Neutrophil (primary cell): Measurements from ENCODE around the gene ARHGDIA.
A peak's percentile ranks its signal among the peaks of the same experiment; 100 is the strongest.

Experiments used
- H3K27ac ChIP-seq: fragments of 200-600 bp; sonication (generic); 2 replicates; pipeline ENCODE4 v1.5.1; 2016; ENCODE audit warnings: mild to moderate bottlenecking, moderate library complexity
- H3K27me3 ChIP-seq: fragments of 200-600 bp; sonication (generic); 2 replicates; pipeline ENCODE4 v1.6.0; 2016; ENCODE audit warnings: mild to moderate bottlenecking
- H3K36me3 ChIP-seq: fragments of 200-600 bp; sonication (generic); 2 replicates; pipeline ENCODE4 v1.5.1; 2017
- H3K4me1 ChIP-seq, 2 experiments: fragments of 200-600 bp in 1 of 2; sonication (generic) in 1 of 2; 1 replicate in 1 of 2; 2 replicates in 1 of 2; pipeline versions ENCODE4 v1.5.1 to v1.6.1; 2013 to 2016; ENCODE audit warnings: low read depth in 1 of 2, low read length in 1 of 2, mild to moderate bottlenecking in 1 of 2, moderate library complexity in 1 of 2; ENCODE audit not compliant: control insufficient read depth in 1 of 2, insufficient read depth in 1 of 2
- H3K4me3 ChIP-seq, 2 experiments: fragments of 200-600 bp in 1 of 2; sonication (generic) in 1 of 2; 1 replicate in 1 of 2; 2 replicates in 1 of 2; pipeline ENCODE4 v1.5.1; 2013 to 2016; ENCODE audit warnings: low read depth in 1 of 2, low read length in 1 of 2, mild to moderate bottlenecking in 1 of 2, moderate library complexity in 1 of 2
- H3K9me3 ChIP-seq: fragments of 200-600 bp; sonication (generic); 2 replicates; pipeline ENCODE4 v1.5.1; 2016
- TF ChIP-seq, protein P1 (sequence below): fragments of 200-600 bp; sonication (generic); IDR thresholded peaks from 2 replicates; pipeline ENCODE4 v1.5.1; 2016; ENCODE audit warnings: antibody characterized with exemption

The ARHGDIA gene

DNA sequence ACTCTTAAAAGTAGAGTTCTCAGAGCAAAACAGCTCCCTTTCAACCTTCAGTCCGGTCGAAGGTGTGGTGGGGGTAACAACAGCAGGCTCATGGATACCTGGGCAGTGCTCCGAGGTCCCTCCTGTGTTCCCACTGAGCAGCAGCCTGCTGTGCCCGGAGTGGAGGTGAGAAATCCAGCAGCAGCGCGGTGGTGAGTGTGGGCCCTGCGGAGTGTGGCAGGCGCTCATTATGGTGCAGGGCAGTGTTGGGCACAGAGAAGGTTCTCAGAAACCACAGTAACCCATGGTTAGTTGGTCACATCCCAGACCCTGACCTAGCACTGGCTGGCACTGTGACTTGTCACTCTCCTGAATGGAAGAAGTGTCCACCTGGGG is 5.8 kb downstream of the ARHGDIA start:
- Histone ChIP-seq H3K9me3 (no peaks in the 10 kb centered on the region), H3K27me3 (no peaks in the 10 kb centered on the region), H3K36me3 (peaks cover 31% of the 10 kb centered on the region), H3K27ac (no peak overlapping the region), H3K4me3 (no peak overlapping the region), H3K4me1 (peaks cover 57 to 79% of the 10 kb centered on the region in 2 experiments)
- TF ChIP-seq, protein P1, sequence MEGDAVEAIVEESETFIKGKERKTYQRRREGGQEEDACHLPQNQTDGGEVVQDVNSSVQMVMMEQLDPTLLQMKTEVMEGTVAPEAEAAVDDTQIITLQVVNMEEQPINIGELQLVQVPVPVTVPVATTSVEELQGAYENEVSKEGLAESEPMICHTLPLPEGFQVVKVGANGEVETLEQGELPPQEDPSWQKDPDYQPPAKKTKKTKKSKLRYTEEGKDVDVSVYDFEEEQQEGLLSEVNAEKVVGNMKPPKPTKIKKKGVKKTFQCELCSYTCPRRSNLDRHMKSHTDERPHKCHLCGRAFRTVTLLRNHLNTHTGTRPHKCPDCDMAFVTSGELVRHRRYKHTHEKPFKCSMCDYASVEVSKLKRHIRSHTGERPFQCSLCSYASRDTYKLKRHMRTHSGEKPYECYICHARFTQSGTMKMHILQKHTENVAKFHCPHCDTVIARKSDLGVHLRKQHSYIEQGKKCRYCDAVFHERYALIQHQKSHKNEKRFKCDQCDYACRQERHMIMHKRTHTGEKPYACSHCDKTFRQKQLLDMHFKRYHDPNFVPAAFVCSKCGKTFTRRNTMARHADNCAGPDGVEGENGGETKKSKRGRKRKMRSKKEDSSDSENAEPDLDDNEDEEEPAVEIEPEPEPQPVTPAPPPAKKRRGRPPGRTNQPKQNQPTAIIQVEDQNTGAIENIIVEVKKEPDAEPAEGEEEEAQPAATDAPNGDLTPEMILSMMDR: no peak

DNA sequence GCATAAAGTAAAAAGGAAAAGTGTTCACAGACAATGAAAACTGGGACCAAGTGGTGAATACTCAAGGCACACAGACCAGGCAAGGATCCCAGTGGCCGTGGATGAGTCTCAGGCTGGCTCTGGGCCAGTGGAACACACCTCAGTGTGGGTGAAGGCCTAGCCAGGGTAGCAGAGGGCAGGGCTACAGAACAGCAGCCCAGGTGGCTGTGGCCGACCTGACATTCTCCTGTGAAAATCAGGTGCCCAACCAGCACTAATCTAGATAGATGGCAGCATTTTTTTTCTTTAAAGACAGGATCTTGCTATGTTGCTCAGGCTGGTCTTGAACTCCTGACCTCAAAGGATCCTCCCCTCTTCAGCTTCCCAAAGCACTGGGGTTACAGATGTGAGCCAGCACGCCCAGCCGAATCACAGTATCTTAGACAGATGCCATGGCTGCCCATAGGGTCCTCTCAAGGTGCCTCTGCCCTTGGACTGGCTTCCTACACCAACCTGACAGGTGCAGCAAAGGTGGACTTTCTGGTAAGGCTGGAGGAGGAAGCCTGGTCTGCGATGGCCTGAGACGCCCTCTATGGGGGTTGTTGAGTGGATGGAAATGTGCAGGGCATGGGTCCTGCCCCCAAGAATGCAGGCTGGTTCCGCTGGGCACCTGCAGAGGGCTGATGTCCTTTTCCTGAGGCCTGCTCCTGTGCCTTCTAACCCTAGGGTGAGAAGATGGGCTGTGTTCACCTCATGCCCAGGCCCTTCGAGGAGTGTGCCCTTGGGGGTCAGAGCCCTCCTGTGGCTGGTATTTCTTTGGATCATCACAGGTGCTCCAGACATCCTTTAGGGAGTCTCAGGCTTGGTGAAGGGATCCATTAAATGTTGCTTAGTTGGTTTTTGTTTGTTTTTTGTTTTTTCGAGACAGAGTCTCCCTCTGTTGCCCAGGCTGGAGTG is 7.0 kb downstream of the ARHGDIA start:
- Histone ChIP-seq H3K4me1 (peaks cover 53 to 78% of the 10 kb centered on the region in 2 experiments), H3K36me3 (peaks cover 19% of the 10 kb centered on the region), H3K27me3 (no peaks in the 10 kb centered on the region), H3K9me3 (no peaks in the 10 kb centered on the region), H3K27ac (peak overlapping the region; percentile 96), H3K4me3 (no peak overlapping the region)
- TF ChIP-seq, protein P1: no peak

- H3K4me1 ChIP-seq: peaks cover 61 to 78% of the 10 kb centered on the region in 2 experiments
- no peak overlapping the region for H3K4me3 ChIP-seq
- peak overlapping the region; percentile 96 for H3K27ac ChIP-seq
- TF ChIP-seq, protein P1: no peak
- no peaks in the 10 kb centered on the region for H3K9me3 ChIP-seq
- H3K27me3 ChIP-seq: no peaks in the 10 kb centered on the region
- H3K36me3 ChIP-seq: peaks cover 18% of the 10 kb centered on the region
Observed at GRCh38 chr17:81863123-81863675, 7.9 kb downstream of the ARHGDIA start.

DNA sequence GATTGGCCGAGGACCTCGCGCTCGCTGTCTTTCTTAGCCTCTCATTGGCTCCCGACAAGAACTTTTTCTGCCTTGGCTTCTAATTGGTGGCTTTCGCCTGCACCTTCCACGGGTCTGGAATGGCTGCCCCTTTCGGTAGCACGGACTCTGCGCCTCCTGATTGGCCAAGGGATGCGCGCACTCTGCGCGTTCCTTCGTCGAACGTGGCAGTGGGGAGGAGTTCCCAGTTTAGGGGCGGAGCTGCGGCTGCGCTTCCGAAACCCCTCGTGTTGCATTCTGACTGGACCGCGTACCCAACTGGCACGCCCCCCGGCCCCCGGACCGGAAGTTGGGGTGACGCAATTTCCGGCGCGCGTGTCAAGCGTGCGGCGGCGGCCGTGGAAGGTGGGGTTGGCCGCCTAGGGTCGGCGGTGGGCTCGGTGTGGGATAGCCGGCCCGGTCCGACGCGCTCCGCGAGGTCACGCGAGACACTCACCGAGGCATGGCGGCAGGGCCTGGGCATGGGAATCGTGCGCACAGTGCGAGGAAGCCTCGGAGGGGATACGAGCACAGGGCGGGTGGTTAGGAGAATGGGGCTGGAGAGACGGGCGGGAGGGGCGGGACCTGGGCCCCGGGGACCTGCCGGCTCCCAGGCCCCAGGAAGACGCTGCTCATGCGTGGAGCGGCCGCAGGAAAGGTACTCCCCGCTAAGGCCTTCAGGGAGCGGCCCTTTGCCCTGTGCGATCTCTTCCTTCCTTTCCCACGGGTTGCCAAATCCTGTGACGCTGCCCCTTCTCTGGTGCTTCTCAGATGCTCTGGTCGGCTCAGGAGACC is 10.2 kb downstream of the ARHGDIA start:
- Histone ChIP-seq H3K27ac (peak overlapping the region; percentile 96), H3K36me3 (peaks cover 13% of the 10 kb centered on the region)
- TF ChIP-seq, protein P1: no peak

GRCh38 chr17:81859906-81860755 is 11.0 kb downstream of the ARHGDIA start, which contains the start of gene P4HB:
Gene P4HB, minus strand, starts transcription at chr17:81860535. Its CDS starts 64 bp downstream, at chr17:81860471.
- Histone ChIP-seq H3K27me3 (no peaks in the 10 kb centered on the region), H3K4me3 (peak within 1 kb of the TSS; percentile 81 to 95), H3K9me3 (no peaks in the 10 kb centered on the region), H3K4me1 (peaks cover 62 to 71% of the 10 kb centered on the region in 2 experiments), H3K27ac (peak within 1 kb of the TSS; percentile 96), H3K36me3 (peaks cover 18% of the 10 kb centered on the region)
- TF ChIP-seq, protein P1: peak; percentile 1

More for the DNA sequence above, 10.2 kb downstream of the ARHGDIA start:
- Histone ChIP-seq H3K27me3 (no peaks in the 10 kb centered on the region), H3K4me3 (peak overlapping the region; percentile 76 to 81), H3K9me3 (no peaks in the 10 kb centered on the region), H3K4me1 (peaks cover 62 to 76% of the 10 kb centered on the region in 2 experiments)
